IPS DF 19.7 (cell line): Measurements from ENCODE around the gene KRTAP29-1.
"Not testable (repeated sequence)": the region's sequence is repeated elsewhere in the genome, so short reads cannot be mapped to it uniquely, and the experiment has no call there.

Source experiments
- DNase-seq: peaks from one replicate; pipeline ENCODE4 v3.0.0-alpha.2; 2013; ENCODE audit warnings: low read depth, low spot score

KRTAP29-1 gene, protein sequence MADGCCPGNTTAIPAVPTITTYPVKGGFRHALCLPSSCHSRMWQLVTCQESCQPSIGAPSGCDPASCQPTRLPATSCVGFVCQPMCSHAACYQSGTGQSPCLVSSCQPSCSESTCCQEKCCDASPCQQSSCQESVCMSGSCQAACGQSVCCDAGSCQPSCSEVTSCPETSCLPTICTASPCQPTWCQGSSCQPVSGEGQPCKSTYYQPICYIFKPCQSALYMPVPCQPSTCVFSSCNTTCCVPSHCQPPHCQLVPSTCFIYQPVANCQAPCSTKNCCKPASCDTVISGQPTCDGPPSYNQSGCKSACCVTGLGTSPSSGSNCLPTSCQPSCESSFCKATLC

DNA sequence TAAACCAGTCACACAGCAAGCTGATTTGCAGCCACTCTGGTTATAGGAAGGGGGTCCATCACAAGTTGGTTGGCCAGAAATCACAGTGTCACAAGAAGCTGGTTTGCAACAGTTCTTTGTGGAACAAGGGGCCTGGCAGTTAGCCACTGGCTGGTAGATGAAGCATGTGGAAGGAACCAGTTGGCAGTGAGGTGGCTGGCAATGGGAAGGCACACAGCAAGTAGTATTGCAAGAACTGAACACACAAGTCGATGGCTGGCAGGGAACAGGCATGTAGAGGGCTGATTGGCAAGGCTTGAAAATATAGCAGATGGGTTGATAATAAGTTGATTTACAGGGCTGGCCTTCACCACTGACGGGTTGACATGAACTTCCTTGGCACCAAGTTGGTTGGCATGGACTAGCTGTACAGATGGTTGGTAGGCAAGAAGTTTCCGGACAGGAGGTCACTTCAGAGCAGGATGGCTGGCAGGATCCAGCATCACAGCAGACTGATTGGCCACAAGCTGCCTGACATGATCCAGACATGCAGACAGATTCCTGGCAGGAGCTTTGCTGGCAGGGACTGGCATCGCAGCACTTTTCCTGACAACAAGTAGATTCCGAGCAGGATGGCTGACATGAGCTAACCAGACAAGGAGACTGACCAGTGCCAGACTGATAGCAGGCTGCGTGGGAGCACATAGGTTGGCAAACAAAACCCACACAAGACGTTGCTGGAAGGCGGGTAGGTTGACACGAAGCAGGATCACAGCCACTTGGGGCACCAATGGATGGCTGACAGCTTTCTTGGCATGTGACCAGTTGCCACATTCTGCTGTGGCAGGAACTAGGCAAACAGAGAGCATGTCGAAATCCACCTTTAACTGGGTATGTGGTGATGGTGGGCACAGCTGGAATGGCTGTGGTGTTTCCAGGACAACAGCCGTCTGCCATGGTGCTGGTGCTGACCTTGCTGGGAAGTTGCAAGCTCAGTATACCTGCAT, at the start of gene KRTAP29-1:
Gene KRTAP29-1 (minus strand): TSS at position 936 of the 986 bp plus-strand sequence. CDS start 0 bp downstream, at position 936.
- DNase-seq: no peak

GRCh38 chr17:41351177-41351576, 48.5 kb upstream of the KRTAP29-1 start:
- DNase-seq: no peak

DNA sequence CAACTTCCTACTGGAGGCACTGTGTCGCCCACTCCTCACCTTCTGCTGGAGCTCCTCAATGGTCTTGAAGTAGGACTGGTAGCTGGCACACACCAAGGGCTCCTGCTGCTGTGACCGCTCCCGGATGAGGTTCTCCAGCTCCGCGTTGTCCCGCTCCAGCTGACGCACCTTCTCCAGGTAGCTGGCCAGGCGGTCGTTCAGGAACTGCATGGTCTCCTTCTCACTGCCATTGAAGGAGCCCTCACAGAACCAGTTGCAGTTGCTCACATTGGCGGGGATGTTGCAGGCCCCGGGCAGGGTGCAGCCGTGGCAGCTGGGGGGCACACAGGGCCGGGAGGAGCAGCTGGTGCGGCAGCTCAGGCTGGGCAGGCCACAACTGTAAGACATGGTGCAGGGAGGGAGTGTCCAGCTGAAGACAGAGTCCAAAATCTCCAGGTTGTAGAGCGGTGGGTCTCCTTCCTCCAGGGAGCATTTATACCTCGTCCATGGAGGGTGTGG, 47.8 kb upstream of the KRTAP29-1 start, which contains the start of gene KRT33A:
Gene KRT33A (minus strand): TSS at position 448 of the 498 bp plus-strand sequence. CDS start 61 bp downstream, at position 387.
- DNase-seq: not testable (repeated sequence)

DNA sequence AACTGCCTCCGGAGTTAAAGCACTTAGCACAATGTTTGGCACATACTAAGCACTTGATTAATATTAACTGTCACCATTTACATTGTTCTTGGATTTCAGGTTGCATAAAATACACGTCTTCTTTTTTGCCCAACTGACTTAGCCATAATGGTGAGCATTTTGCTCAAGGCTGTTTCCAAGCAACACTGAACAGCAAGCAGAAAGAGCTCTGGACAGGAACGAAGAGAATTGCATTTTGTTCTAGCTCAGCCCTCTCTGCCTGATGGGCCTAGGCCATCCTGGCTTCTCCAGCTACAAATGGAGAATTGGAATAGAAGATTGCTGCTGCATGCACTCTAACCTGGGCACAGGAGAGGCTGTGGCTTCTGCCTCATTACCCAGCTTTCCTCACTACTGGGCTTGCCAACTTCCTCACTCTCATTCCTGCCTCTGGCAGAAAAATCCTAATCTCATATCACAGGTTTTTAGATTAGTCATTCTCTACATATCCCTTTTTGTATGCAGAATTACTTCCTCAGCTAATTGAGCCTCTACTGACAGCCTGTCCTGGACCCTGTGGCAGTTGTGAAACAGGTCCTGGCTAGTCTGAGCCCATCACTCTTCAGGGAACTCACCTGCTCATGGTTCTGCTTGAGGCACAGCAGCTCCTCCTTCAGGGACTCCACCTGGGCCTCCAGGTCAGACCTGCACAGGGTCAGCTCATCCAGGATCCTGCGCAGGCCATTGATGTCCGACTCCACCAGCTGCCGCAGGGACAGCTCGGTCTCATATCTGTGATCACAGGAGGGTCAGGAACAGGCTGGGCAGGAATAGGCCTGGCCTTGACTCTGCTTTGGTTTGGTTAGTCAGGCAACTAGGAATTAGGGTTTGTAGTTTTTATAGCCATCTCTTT, 45.5 kb upstream of the KRTAP29-1 start:
- no peak for DNase-seq

GRCh38 chr17:41346421-41346820, 43.8 kb upstream of the KRTAP29-1 start:
- not testable (repeated sequence) for DNase-seq

GRCh38 chr17:41345992-41346391, 43.3 kb upstream of the KRTAP29-1 start:
- DNase-seq: no peak

DNA sequence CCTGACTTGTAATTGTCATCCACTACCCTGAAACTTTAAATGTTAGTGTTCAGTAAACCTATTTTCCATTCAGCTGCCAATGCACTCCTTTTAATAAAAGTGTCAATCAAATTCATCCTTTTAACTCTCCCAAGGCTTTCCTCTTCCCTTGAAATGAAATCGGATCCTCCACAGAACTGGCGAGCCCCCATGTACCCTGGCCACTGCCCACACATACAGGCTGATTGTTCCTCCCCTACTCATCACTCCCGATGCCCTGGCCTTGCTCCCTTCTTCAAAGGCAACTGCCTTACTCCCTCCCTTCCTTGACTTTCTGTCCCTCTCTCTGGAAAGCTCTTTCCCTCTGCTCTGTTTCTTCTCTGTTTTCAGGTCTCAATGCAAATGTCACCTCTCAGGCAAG, 40.4 kb upstream of the KRTAP29-1 start:
- no peak for DNase-seq

GRCh38 chr17:41340934-41341861, 38.5 kb upstream of the KRTAP29-1 start:
- DNase-seq: no peak

DNA sequence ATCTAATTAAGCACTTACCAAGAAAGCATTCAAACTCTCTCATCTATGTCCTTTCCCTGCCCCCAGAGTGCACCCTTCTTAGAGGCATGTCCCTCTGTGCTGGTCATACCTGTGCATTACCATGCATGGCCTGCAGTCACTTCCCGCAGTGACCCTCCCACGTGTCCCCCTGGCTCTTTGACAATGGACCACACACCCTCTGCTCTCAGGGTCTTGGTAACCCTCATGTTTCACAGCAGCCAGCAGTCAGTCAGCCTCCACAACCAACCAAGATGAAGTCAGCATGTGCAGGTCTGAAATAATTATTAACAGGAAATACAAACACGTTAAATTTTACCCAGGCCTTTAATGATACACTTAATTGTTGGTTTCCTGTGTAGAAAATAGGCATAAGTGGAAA, 37.8 kb upstream of the KRTAP29-1 start:
- no peak for DNase-seq

DNA sequence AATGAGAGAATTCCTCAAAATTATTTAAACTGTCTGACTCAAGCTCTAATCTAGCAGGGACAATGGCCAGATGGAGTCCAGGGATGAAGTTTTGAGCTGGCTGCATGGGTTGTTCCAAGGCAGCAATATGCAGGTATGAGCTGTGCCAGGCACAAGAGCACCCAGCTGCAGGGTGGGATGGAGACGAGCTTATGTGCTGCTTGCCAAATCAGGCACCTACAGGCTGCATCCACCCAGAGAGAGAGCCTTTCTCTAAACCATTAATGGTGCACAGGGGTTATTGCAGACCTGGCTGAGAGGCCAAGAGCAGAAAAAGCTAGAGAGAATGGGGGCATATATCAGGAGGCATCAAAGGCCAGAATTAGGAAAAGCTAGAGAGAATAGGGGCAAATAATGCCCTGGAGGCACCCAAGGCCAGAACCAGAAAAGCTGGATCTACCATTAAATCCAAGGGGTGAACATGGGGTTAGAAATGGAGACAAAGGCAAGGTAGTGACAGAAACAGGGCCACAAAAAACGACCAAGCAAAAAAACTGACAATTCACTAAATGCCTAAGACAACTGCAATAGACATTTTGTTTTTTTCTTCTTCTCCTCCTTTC, 37.0 kb upstream of the KRTAP29-1 start:
- DNase-seq: no peak

DNA sequence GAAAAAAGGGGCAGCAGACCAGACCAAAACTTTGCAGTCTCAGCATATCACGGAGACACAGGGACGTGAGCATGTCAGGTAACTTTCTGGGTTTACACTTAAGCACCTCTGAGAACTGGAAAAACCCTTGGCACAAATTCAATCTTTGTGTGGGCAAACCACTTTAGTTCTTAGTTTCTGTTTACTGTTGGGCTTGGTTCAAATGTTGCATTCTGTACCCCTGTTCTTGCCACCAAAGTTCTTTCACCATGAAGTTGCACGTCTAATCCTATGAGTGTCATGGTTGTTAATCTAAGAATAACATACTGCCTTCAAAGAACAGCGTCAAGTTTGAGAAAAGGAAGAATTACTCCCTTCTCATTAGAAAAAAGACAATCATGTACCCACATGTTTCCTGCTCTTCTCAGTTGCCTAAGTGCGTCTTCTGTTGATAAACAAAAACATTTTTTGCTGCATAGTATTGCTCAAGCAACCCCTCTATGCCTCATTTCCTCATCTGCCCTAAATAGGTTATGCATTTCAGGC, 36.4 kb upstream of the KRTAP29-1 start:
- DNase-seq: no peak

DNA sequence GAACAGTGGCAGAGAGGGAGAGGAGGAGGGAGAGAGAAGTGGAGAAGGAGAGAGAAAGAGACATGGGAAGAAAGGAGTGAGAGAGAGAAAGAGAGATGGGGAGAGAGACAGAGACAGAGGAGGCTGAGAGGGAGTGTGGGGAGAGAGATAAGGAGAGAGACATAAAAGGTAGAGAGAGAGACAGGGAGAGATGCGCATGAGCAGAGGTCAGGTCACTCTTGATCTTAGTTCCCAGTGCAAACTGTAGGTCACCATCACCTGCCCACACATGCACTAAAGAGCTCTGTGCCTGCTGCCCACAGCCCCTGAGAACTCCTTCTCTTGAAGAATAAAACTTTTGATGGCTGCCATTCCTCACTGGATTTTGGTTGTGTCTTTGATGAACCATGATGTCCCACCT, 33.1 kb upstream of the KRTAP29-1 start:
- DNase-seq: no peak

DNA sequence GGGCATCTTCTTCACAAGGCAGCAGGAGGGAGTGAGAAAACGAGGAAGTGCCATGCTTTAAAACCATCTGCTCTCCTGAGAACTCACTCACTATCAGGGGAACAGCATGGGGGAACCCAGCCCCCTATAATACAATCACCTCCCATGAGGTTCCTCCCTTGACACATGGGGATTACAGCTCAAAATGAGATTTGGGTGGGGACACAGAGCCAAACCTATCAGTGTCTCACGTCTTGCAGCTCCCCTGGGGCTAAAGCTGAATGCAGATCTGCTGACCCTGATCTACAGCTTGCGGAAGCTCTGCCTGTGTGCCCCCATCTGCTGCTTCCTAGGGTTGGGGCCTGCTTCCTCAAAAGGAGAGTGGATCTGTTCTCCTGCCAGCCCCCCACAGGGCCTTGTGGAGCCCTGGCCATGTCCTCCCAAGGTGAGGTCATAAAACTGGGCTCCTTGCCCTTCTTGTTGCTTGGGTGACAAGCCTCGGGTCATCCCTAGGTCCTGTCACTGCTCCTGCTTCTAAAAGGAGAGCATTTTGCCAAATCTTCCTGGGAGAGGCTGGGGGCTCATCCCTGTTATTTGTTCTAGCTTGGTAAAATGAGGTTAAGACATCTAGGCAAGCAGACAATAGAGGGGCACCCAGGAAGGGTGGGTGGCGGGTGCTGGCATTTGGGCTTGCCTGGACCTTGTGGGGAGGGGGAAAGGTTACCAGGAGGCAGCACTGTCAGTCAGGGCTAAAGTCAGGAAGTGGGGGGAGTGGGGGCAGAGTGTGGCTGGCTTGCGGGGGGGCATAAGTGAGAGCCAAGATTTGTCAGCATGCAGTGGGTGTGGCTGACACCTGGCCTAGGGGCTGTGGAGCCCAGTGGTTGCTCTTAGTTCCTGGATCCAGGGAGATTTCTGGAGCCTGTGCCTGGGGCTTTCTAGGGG, 32.0 kb upstream of the KRTAP29-1 start:
- no peak for DNase-seq

GRCh38 chr17:41333836-41334235, 31.2 kb upstream of the KRTAP29-1 start:
- DNase-seq: no peak

GRCh38 chr17:41333098-41333497, 30.4 kb upstream of the KRTAP29-1 start:
- DNase-seq: no peak

GRCh38 chr17:41332239-41332638, 29.6 kb upstream of the KRTAP29-1 start:
- no peak for DNase-seq

- no peak for DNase-seq
These were observed 29.0 kb upstream of the KRTAP29-1 start for GRCh38 chr17:41331606-41332005.

GRCh38 chr17:41329279-41329948, 26.8 kb upstream of the KRTAP29-1 start:
- DNase-seq: peak; percentile 33
